ENCODE results near the gene CLIC3. TPM values are rescaled to one million over a fixed set of nuclear protein-coding genes. Genes with fewer than 3 reads are reported as not detected.

CLIC3 gene
- total and polyA plus RNA-seq, 2 experiments from 2014 or later, result 37.7 to 98.9 TPM

DNA sequence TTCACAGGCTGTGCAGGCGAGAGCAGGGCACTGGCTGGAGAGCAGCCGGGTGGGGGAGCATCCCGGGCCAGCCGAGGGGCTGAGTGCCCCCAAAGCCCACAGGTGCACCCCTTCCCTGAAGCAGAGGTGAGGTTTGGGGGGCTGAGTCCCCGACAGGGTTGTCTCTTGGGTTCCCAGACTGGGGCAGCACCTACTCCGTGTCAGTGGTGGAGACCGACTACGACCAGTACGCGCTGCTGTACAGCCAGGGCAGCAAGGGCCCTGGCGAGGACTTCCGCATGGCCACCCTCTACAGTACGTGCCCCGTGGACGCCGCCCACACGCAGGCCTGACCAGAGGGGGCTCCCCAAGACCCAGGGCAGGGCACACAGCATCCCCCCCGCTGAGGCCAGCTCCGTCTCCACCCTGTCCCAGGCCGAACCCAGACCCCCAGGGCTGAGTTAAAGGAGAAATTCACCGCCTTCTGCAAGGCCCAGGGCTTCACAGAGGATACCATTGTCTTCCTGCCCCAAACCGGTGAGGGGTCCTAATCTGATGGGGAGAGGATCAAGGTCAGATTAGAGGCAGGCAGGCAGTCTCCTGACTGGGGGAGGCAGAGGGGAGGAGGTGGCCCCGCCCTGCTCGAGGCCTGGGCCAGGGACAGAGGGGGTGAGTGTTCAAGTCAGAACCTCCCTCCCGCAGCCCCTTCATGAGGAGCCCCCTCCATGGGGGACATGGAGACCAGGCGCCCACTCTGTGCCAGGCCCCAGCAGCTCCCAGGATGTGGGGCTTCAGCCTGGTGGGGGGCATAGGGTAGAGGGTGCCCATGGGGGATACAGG lies 16.4 kb downstream of the CLIC3 start:
- Histone ChIP-seq H3K4me3 (no peak overlapping the region), H3K4me2 (ENCODE audit: unreplicated experiment) (no peak overlapping the region), H3K9me2 (ENCODE audit: insufficient read depth) (no peaks in the 10 kb centered on the region), H3F3A (ENCODE audit: insufficient read depth) (no peaks in the 10 kb centered on the region), H3K79me2 (ENCODE audit: insufficient read depth) (no peaks in the 10 kb centered on the region), H3K27ac (no peak overlapping the region), H3K36me3 (ENCODE audit: low read depth) (no peaks in the 10 kb centered on the region), H3K9ac (no peak overlapping the region), H2AFZ (no peak overlapping the region), H3K9me3 (ENCODE audit: low read depth) (no peaks in the 10 kb centered on the region), H4K20me1 (ENCODE audit: insufficient read depth) (no peaks in the 10 kb centered on the region), H3K4me1 (ENCODE audit: insufficient read depth) (no peaks in the 10 kb centered on the region), H3K27me3 (replicated peaks; ENCODE audit: insufficient read depth) (peaks cover 5% of the 10 kb centered on the region; the same call in 1 of the 2 replicates)
- TF ChIP-seq EZH2phosphoT487 (IDR thresholded peaks at IDR 0.05; ENCODE audit: insufficient read depth, low read depth) (no peak), EZH2 (IDR thresholded peaks at IDR 0.05; ENCODE audit: insufficient read depth, poor library complexity, severe bottlenecking) (no peak)
- in situ Hi-C loops (cut with MboI), result no loop called here
- no peak for DNase-seq
- 71 to 75% methylated on average over 23 to 26 of the region's 26 CpGs for WGBS, 2 experiments (ENCODE audit: low coverage in 1 of 2, low lambda C conversion rate in 2 of 2, missing lambda C conversion rate in 2 of 2)

DNA sequence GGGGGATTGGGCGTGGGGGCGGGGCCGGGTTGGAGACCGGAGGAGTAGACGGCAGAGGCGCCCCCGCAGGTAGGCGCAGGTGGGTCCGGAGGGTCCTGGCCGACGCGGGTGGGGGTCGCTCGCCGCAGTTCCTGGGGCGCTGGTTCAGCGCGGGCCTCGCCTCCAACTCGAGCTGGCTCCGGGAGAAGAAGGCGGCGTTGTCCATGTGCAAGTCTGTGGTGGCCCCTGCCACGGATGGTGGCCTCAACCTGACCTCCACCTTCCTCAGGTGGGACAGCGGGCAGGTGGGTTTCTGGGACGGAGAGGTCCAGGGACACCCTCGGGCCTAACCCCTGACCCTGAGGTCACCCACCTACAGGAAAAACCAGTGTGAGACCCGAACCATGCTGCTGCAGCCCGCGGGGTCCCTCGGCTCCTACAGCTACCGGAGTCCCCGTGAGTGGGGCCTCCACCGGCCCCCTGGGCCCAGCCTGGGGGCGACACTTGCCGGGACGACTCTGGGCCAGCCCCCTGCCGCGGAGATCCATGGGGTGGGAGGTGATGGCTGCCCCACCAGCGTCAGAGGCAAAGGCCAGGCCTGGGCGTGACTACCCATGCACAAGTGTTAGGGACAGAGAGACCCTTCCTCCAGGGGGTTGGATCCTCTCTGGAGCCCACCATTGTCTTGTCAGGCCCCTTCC lies 17.4 kb downstream of the CLIC3 start:
- H3K9me3 ChIP-seq (ENCODE audit: low read depth), result no peaks in the 10 kb centered on the region
- H3K9me2 ChIP-seq (ENCODE audit: insufficient read depth), result no peaks in the 10 kb centered on the region
- in situ Hi-C loops (cut with MboI), result no loop called here
- no peaks in the 10 kb centered on the region for H3K36me3 ChIP-seq (ENCODE audit: low read depth)
- WGBS, 2 experiments (ENCODE audit: low coverage in 1 of 2, low lambda C conversion rate in 2 of 2, missing lambda C conversion rate in 2 of 2), result 59 to 62% methylated on average over 22 to 34 of the region's 41 CpGs
- H3K79me2 ChIP-seq (ENCODE audit: insufficient read depth), result no peaks in the 10 kb centered on the region
- H3K27me3 ChIP-seq (replicated peaks; ENCODE audit: insufficient read depth), result no peaks in the 10 kb centered on the region
- H2AFZ ChIP-seq, result no peak overlapping the region
- no peak overlapping the region for H3K4me3 ChIP-seq
- no peaks in the 10 kb centered on the region for H3K4me1 ChIP-seq (ENCODE audit: insufficient read depth)
- no peak for DNase-seq
- TF ChIP-seq EZH2 (IDR thresholded peaks at IDR 0.05; ENCODE audit: insufficient read depth, poor library complexity, severe bottlenecking), result no peak
- TF ChIP-seq EZH2phosphoT487 (IDR thresholded peaks at IDR 0.05; ENCODE audit: insufficient read depth, low read depth), result no peak
- no peak overlapping the region for H3K4me2 ChIP-seq (ENCODE audit: unreplicated experiment)
- no peaks in the 10 kb centered on the region for H3F3A ChIP-seq (ENCODE audit: insufficient read depth)
- H4K20me1 ChIP-seq (ENCODE audit: insufficient read depth), result no peaks in the 10 kb centered on the region
- H3K27ac ChIP-seq, result no peak overlapping the region
- H3K9ac ChIP-seq, result no peak overlapping the region

DNA sequence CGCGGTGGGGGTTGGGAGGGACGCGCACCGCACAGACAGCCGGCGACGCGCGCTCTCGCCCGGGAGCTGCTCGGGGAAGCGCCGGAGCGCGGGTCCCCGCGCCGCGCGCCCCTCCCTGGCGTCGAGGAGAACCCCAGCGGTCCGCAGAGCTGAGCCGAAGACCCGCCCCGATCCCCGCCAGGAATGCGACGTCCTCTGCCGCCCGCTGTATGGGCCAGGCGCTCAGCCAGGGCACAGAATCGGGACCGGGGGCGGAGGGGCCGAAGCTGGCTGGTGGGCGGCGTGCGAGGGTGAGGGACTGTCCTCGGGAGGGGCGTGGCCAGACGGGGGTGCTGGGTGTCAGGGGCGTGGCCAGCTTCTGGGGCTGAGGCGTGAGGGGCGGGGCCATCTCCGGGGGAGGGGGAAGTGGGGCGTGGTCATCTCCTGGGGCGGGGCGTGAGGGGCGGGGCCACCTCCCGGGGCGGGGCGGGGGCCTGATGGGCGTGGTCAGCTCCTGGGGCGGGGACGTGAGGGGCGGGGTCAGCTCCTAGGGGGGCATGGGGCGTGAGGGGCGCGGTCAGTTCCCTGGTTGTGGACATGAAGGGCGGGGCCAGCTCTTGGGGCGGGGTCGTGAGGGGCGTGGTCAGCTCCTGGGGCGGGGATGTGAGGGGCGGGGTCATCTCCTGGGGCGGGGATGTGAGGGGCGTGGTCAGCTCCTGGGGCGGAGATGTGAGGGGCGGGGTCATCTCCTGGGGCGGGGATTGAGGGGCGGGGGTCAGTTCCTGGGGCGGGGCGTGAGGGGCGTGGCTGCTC lies 18.1 kb downstream of the CLIC3 start:
- Histone ChIP-seq H3K27ac (no peak overlapping the region), H3K27me3 (replicated peaks; ENCODE audit: insufficient read depth) (no peaks in the 10 kb centered on the region), H4K20me1 (ENCODE audit: insufficient read depth) (no peaks in the 10 kb centered on the region), H3K36me3 (ENCODE audit: low read depth) (no peaks in the 10 kb centered on the region), H3K4me3 (peak overlapping the region; percentile 57), H3K79me2 (ENCODE audit: insufficient read depth) (no peaks in the 10 kb centered on the region), H3K4me2 (ENCODE audit: unreplicated experiment) (peak overlapping the region; percentile 58), H3K9me3 (ENCODE audit: low read depth) (no peaks in the 10 kb centered on the region), H3F3A (ENCODE audit: insufficient read depth) (no peaks in the 10 kb centered on the region), H3K4me1 (ENCODE audit: insufficient read depth) (no peaks in the 10 kb centered on the region), H3K9ac (peak overlapping the region; percentile 12; the same call in 1 of the 2 replicates), H3K9me2 (ENCODE audit: insufficient read depth) (no peaks in the 10 kb centered on the region), H2AFZ (peak overlapping the region; percentile 36)
- TF ChIP-seq EZH2phosphoT487 (IDR thresholded peaks at IDR 0.05; ENCODE audit: insufficient read depth, low read depth) (no peak), EZH2 (IDR thresholded peaks at IDR 0.05; ENCODE audit: insufficient read depth, poor library complexity, severe bottlenecking) (no peak)
- peak; percentile 77 for DNase-seq
- WGBS, 2 experiments (ENCODE audit: low coverage in 1 of 2, low lambda C conversion rate in 2 of 2, missing lambda C conversion rate in 2 of 2), result 5 to 7% methylated on average over 33 to 73 of the region's 78 CpGs
- in situ Hi-C loops (cut with MboI), result no loop called here

DNA sequence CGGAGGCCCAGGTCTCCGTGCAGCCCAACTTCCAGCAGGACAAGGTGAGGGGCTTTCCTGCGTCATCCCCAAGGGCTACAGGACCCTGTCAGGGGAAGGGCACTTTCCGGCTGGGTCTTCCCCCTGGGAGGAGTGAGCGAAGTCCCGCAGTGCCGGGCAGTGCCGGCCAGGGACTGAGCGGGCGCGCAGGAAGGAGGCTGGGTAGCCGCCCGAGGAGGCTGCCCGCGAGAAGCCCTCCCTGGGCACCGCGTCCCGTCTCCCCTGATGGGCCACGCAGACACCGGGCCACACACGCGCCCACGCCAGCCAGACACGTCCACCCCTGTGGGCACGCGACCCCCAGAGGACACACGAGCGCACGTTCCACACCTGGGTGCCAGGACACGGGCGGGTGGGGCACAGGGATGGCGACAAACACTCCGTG lies 18.7 kb downstream of the CLIC3 start:
- no peak for DNase-seq
- H4K20me1 ChIP-seq (ENCODE audit: insufficient read depth), result no peaks in the 10 kb centered on the region
- H2AFZ ChIP-seq, result peak overlapping the region; percentile 36
- WGBS, 2 experiments (ENCODE audit: low coverage in 1 of 2, low lambda C conversion rate in 2 of 2, missing lambda C conversion rate in 2 of 2), result 9 to 21% methylated on average over 20 to 28 of the region's 33 CpGs
- H3K27me3 ChIP-seq (replicated peaks; ENCODE audit: insufficient read depth), result no peaks in the 10 kb centered on the region
- no peaks in the 10 kb centered on the region for H3F3A ChIP-seq (ENCODE audit: insufficient read depth)
- H3K9ac ChIP-seq, result peak overlapping the region; percentile 12; the same call in 1 of the 2 replicates
- no peaks in the 10 kb centered on the region for H3K9me2 ChIP-seq (ENCODE audit: insufficient read depth)
- H3K4me2 ChIP-seq (ENCODE audit: unreplicated experiment), result peak overlapping the region; percentile 58
- no peak for TF ChIP-seq EZH2phosphoT487 (IDR thresholded peaks at IDR 0.05; ENCODE audit: insufficient read depth, low read depth)
- TF ChIP-seq EZH2 (IDR thresholded peaks at IDR 0.05; ENCODE audit: insufficient read depth, poor library complexity, severe bottlenecking), result no peak
- no peaks in the 10 kb centered on the region for H3K36me3 ChIP-seq (ENCODE audit: low read depth)
- in situ Hi-C loops (cut with MboI), result no loop called here
- H3K9me3 ChIP-seq (ENCODE audit: low read depth), result no peaks in the 10 kb centered on the region
- no peaks in the 10 kb centered on the region for H3K79me2 ChIP-seq (ENCODE audit: insufficient read depth)
- H3K4me1 ChIP-seq (ENCODE audit: insufficient read depth), result no peaks in the 10 kb centered on the region
- peak overlapping the region; percentile 57 for H3K4me3 ChIP-seq
- H3K27ac ChIP-seq, result no peak overlapping the region
